HG02938 (cell line): Measurements from ENCODE around the gene PCBD1.
"Not testable (repeated sequence)": the region's sequence is repeated elsewhere in the genome, so short reads cannot be mapped to it uniquely, and the experiment has no call there.

Experiments
- ATAC-seq: cut with Tn5 transposase; IDR thresholded peaks from one replicate; pipeline ENCODE4 v1.9.1; 2021; ENCODE audit warnings: mild to moderate bottlenecking, moderate library complexity; ENCODE audit not compliant: unreplicated experiment

PCBD1 gene

DNA sequence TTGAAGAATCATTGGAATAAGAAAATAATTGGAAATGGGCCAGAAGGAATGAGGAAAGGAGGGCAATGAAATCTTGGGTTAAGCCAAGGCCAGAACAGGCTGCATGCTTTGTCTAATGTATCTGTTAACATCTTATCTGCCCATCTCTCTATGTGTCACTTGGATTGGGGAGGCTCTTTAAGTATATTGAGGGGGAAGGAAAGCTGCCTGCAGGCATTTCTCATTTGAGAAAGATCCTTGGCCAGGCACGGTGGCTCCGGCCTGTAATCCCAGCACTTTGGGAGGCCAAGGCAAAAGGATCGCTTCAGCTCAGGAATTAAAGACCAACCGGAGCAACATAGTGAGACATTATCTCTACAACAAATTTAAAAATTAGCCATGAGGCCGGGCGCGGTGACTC is 14.3 kb downstream of the PCBD1 start:
- no peak for ATAC-seq

DNA sequence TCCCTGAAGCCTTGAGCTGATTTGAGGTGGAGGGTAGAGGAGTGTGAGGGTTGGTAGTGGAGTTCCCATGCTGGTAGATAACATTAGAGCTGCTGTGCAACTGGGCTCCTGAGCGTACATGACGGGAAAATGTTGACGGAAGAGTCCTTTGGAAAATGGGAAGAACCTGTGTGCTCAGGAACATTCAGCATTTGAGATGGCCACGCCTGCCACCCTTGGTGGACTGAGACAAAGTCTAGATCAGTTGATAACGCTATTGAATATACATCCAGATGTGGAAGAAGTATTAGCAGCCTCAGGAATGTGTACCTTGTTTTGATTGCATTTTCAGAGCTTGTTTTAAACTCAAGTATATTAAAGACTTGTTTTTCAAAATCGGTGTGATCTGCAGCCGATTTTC is 16.1 kb downstream of the PCBD1 start:
- ATAC-seq: no peak

DNA sequence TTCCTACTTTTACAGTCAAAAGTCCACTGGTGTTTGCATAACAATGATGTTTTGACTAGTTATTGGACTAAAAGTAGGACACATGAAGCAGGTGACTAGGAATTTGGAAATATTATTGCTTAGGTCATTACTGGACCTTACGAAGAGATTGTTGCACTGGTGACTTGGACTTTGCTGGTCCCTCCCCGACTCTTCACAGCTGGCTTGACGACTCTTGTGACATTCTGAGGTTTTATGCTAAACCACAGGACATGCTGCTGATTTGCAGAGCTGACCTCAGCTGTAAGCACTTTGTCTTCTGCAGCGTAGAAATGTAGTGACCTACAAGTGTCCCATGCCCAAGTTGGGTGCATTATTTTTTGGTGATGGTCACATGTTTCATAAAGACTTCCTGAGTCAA is 21.9 kb downstream of the PCBD1 start:
- ATAC-seq: no peak

DNA sequence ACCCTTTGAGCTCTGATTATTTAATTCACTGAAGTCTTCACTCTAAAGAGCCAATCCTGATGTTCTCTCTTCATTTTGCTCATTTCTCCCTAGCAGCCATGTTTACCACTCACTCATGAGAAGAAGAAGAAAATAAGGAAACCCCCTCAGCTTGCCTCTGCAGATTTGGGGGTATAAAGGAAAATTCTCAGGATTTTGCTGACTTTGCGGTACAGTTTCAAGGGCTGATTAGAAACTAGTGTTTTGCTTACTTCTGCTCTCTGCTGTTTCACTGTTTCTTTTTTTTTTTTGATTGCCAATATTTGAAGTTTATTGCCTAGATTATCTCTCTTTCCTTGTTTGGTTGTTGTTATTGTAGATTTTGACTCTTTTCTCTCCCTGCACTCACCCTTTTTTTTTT is 23.4 kb downstream of the PCBD1 start:
- ATAC-seq: no peak

DNA sequence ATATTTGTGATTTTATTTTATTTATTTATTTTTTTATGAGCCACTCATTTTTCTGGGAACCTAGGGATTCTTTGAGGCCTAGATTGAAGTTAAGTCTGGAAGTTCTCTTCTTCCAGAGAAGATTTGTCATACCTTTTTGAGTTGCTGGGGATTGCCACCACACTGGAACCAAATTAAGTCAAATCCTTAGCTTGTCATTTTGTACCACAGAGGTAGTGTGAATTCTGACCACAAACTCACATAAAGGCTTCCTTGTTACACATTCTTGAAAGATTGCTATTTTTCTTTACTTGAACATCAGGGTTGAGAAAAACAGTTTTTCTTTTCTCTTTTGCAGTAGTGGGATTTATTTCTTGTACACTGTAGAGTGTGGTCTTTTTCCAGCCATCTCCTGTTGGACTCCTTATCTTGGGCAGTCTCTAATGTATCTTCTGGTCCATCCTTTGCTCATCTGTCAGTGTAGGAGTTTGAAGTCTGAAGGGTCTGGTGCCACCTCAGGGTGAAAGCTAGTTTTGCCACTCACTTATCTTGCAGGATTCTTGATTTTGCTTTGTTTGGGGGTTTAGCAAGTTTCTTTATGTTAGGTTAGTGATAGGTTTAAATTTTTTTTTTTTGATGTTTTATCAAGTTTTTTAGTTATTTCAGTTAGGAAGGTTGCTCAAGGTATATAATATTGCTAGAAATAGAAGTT is 24.8 kb downstream of the PCBD1 start:
- no peak for ATAC-seq

DNA sequence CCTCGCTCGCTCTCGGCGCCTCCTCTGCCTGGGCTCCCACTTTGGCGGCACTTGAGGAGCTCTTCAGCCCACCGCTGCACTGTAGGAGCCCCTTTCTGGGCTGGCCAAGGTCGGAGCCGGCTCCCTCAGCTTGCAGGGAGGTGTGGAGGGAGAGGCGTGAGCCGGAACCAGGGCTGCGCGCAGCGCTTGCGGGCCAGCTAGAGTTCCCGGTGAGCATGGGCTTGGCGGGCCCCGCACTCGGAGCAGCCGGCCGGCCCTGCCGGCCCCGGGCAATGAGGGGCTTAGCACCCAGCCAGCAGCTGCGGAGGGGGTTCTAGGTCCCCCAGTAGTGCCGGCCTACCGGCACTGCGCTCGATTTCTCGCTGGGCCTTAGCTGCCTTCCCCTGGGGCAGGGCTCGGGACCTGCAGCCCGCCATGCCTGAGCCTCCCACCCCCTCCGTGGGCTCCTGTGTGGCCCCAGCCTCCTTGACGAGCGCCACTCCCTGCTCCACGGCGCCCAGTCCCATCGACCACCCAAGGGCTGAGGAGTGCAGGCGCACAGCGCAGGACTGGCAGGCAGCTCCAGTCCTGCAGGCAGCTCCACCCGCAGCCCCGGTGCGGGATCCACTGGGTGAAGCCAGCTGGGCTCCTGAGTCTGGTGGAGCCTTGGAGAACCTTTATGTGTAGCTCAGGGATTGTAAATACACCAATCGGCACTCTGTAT is 26.7 kb downstream of the PCBD1 start:
- ATAC-seq: not testable (repeated sequence)

DNA sequence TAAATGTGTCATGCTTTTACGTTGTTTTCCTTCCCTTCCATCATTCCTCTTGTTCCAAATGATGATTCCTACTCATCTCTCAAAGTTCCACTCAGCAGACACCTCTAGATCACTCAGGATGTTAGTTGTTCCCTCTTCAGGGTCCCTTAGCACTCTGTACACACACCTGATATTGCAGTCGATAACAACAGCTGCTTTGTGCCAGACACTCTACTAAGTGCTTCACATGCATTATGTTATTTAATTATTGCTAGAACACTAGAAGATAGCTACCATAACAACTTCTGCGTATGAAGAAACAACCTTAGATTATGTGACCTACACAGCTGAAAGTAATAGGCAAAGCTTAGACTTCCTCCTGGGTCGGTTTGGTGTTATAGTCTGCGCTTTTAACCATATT is 29.6 kb downstream of the PCBD1 start:
- ATAC-seq: no peak

DNA sequence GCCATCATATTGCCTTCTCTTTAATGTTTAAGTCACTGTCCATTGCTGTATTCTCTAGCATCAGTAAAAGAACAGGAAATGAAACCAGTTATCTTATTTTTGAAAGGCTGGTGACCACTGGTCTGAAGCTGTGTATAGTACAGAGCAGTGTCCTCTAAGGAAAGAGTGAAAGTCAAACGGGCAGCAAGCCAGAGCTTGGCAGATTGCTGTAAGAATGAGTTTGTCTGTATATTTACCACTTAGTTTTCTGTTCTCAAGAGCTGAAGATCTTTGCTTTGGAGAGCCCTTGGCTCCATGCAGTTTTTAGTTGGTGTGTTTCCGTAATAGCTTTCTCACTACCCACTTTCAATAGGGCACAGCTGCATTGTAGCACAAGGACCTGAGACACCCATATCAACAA is 31.9 kb downstream of the PCBD1 start:
- ATAC-seq: no peak

DNA sequence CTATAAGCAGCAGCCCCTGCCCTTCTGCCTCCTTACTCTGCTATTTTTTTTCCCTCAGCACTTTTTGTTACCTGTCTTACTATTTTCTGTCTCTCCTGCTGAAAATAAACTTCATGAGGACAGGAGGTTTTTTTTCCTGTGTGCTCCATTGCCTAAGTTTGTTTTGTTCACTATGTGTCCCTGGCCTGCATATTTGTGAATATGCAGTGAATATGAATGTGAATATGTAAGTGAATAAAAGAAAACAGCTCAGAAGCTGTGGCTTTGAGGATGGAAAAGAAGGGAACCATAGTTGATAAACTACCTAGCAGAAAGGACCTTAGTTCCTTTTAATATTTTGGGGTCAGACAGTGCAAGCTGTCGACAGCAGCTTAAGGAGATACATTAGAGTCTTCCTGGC is 34.9 kb downstream of the PCBD1 start:
- ATAC-seq: no peak

DNA sequence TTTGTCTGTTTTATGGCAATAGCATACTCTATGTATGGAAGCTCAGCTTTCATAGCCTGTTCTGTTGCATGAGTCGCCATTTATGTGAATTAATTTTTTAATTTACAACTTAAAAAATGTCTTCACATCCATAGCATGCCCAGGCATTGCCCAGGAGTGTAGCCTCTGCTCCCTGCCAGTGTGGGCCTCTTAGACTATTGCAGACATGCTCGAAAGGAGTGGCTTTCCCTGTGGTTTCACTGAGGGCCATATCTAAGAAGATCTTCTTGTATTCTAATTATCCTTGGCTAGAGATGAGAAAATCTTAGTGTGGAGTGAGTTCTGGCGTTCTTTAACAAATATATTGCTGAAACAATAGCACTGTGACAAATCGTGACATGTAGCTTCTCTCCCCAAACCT is 35.3 kb downstream of the PCBD1 start:
- ATAC-seq: no peak

DNA sequence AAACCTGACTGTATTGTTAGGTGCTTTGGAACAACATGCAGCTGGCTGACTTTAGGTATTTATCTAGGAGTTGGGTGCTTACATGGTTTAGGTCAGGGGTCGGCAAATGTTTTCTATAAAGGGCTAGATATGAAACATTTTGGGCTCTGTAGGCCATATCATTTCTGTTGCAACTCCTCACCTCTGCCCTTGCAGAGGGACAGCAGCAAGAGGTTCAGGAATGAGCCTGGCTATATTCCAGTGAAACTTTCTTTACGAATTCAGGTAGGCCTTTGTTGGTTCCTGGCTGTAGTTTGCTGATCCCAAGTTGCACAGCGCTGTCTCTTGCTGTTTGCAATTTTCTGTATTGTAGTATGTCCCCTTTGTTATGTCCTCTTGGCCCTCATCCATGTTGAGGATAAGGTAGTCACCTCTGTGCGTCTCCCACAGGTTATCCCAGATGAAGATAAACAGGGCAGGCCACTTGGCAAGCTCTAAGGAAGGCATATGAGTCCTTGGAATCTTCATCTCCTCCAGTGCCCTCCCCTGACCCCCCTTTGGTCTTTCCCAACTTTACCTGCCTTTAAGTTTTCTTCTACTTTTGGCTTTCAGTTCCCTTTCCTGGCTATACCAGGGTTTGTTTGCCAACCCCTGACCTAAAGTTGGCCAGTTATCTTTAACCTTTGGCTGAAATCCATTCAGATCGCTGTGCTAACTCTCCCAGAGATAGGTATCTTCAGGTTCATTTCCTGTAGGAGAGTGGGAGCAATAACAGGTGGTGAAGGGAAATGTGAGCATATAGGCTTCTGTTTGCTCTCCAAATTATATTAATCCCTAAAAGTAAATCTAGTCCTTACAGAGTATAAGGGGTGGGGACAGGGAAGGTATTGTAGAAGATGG is 36.5 kb downstream of the PCBD1 start:
- ATAC-seq: no peak

DNA sequence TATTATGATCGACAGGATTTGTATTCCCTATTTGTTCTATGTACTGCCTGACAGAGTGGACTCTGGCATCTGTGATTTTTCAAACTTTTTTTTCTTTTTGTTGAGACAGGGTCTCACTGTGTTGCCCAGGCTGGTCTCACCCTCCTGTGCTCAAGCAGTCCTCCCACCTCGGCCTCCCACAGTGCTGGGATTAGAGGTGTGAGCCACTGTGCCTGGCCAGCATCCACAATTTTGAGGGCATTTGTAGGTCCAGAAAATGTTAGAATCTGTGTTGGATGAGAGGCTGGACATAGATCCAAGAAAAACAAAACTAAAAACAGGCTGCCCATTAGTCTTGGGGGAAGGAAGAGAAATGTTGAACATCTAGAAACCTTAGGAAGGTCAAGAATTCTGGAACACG is 38.3 kb downstream of the PCBD1 start:
- ATAC-seq: no peak

DNA sequence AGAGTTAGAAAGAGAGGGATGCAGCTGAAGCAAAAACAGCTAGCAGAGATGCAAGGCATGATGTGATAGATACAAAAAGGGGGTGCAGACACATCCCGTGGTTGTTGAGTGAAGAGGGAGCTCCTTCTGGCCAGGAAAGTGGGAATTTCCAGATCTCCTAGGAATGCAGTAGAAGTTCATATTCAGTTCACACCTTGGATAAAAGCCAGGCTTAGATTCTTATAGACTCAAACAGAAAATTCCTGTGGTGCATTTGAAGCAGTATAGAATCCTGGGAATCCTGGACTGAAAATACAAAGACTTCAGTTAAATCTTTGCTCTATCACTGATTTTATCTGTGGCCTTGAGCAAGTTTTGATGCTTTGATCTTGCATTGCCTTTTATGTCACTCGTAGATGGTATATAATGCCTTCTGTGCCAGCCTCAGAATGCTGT is 38.8 kb downstream of the PCBD1 start:
- no peak for ATAC-seq

DNA sequence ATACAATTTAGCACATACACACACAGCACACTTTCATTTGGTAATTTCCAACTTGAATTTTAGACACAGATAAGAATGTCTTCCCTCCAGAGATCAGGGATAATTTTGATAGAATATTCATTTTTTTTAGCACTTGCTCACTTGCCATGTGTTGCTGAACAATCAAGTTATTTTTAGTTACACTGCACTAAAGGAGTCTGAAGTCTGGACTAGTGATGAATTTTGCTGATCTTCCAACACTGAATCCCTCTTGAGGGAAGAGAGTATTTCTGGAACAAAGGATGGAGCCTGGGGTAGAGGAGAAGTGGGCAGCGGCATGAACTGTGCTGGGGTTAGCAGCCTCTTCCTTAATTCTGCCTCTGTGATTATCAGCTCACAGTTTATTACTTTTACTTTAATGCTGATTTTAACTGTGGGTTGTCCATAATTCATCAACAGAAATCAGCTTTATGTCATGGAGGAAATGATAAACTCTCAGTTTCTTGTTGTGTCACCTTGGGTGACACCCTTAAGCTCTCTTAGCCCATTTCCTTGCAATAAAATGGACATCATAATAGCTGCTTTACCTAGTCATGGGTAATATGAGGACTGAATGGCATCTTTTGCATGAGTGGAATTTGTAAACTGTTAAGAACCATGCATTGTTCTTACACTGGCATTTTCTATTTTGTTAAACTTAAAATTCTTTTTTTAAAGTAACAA is 40.6 kb downstream of the PCBD1 start:
- ATAC-seq: no peak

DNA sequence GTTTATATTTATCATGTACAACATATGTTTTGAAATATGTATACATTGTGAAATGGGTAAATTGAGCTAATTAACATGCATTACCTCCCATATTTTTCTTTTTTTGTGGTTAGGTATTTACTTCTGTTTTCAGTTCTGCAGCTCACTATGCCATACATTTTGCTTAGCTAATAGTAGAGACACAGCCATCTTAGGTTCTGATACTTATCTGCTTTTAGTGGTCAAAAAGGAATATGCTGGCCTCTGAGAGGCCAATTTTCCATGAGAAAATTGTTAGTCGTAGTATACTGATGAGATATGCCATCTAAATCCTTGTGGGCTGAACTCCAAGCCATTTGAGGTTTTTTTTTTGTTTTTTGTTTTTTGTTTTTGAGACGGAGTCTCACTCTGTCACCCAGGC is 41.6 kb downstream of the PCBD1 start:
- ATAC-seq: no peak

DNA sequence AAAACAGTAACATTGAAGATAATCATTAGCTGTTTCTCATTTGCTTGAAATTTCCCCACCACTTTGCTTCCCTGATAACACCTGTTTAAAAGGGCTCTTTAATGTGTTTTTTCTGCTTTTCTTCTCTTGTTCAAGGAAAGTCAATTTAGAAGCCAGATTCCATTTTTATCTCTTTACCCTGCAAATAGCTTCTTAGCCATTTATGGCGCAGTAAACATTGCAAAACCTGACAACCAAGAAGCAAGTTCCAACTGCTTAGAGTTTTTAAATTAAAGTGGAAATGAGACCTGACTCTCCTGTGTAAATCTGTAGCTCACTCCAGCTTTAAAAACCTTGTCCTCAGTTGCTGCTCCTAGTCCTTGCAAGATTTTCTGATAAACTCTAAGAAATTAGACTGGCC is 42.5 kb downstream of the PCBD1 start:
- no peak for ATAC-seq

DNA sequence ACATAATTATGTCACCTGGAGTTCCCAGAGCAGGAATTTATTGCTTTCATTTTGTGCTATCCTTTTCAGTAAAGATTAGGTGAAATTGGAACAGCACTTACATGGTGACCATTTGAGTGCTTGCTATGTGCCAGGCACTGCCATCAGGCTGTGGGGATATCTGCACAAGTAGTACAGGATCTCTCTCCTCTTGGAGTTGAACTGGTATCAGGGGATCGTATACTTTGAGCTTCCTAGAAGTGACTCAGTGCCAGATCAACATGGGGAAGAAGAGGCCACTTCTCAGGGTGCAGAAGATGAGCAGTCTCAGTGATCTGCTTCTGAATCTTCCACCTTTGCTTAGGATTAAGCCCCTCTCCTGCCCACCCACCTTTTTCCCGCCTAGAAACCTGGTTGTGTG is 43.1 kb downstream of the PCBD1 start:
- no peak for ATAC-seq

DNA sequence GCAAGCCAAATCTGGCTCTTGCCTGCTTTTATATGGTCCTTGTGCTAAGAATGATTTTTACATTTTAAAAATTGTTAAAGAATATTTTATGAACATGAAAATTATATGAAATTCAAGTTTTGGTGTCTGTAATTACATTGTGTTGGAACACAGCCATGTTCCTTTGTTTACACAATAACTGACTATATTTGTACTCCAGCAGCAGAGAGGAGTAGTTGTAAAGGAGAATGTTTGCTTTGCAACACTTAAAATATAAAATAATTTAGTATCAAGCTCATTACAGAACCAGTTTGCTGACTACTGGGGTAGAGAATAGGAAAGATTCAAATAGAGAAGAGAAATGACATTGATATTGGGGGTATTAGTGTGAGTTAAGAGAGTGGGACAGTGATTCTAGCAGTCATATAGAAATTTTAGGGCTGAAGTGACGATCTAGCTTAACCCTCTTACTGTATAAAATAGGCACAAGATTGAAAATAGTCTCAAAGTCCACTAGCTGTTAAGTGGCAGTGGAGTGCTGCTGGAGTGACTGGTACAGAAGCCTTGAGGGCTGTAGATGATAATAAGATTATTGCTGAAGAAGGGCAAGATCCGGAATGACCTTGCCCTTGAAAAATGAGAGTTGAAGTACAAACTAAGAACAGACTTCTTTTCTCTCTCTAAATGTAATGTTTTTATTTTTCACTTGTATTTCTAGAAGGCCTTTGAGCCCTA is 44.4 kb downstream of the PCBD1 start:
- ATAC-seq: no peak

DNA sequence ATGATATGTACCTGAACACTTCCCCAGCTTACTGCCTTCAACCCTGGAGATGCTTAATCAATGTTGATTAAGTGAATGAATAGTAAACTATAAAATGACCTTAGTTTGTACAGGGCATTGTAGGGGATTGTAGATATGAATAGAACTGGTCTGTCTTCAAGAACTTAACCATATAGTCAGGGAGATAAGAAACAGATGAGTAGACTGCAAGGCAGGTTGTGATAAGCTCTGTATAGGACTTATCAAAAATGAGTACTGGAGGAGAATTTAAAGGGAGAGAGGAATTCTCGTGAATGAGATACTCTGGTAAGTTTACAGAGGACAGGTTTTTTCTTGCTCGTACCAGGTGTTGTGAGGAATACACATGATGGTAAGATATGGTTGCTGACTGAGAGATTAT is 45.0 kb downstream of the PCBD1 start:
- ATAC-seq: no peak

DNA sequence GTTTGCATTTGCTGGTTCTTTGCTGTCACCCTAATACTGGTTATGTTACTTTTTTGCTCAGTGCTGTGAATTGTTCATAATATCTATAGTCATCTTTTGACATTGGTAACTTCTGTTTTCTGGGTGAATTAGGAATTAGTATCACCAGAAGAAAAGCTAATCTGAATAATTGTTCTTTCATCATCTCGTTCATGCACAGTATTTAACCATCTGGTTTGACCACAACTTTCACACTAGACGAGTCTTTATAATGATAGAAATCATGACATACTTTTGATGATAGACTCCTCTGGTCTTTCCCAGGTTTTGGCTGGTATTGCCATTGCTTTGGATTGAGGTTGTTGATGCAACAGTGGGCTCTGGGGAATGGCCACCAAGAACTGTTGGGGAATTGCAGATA is 47.5 kb downstream of the PCBD1 start:
- ATAC-seq: no peak
